ENCODE results near the gene IL36B. TPM values are rescaled to one million over a fixed set of nuclear protein-coding genes. Genes with fewer than 3 reads are reported as not detected.

The IL36B gene
- total and polyA plus RNA-seq, 8 donors: not detected

DNA sequence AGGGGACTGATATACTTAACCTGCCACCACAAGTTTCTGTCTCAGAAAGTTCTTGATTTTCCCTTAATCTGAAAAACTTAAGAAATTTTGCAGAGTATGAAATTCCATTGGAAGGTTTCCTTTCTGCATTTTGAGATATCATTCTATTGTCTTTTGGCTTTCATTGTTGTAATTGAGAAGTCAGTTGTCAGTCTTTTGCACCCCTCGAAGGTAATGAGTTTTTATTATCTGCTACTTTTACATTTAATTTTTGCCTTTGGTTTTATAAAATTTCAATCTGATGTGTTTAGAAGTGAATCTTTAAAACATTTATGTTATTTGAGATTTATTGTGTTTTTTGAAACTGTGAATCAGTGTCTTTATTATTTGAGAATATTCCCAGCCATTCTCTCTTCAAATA lies 52.2 kb downstream of the IL36B start:
- Histone ChIP-seq H3K27me3 (no peaks in the 10 kb centered on the region), H3K9me3 (peaks cover 0 to 25% (median 17%) of the 10 kb centered on the region in 4 donors), H3K36me3 (no peaks in the 10 kb centered on the region), H3K4me3 (no peak overlapping the region), H3K4me1 (no peaks in the 10 kb centered on the region), H3K27ac (no peak overlapping the region)
- no peak for TF ChIP-seq POLR2A (IDR thresholded peaks at IDR 0.05)
- no peak for TF ChIP-seq POLR2AphosphoS5 (IDR thresholded peaks at IDR 0.05)
- TF ChIP-seq CTCF (IDR thresholded peaks at IDR 0.05): no peak
- no peak for TF ChIP-seq EP300 (IDR thresholded peaks at IDR 0.05)
- 75 to 88% (median 83%) methylated on average over 1 of the region's 1 CpG for WGBS, 5 donors
- intact Hi-C loops (cut with DNase I; ENCODE audit: low total_unique reads): no loop called here
- DNase-seq: no peak

DNA sequence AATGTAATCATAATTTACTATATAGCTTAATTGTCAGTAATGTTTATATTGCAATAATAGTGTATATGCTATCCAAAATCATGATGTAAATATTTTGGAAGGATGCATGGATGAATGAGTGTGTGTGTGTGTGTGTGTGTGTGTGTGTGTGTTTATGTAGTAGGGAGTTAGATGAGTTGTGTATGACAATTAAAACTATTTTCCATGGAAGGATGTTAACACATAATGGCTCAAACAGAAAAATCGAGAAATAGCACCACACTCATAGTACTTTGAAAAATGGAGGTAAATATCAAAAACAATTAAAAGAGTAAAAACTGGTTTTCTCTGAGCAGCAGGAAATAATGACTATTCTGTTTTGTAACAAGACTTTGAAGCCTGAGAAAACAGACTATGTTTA lies 55.5 kb downstream of the IL36B start:
- Histone ChIP-seq H3K27me3 (no peaks in the 10 kb centered on the region), H3K9me3 (peaks cover 3 to 36% (median 25%) of the 10 kb centered on the region in 4 donors), H3K4me3 (no peak overlapping the region), H3K27ac (no peak overlapping the region), H3K36me3 (no peaks in the 10 kb centered on the region), H3K4me1 (no peaks in the 10 kb centered on the region)
- no peak for DNase-seq
- TF ChIP-seq POLR2A (IDR thresholded peaks at IDR 0.05) (no peak), POLR2AphosphoS5 (IDR thresholded peaks at IDR 0.05) (no peak), CTCF (IDR thresholded peaks at IDR 0.05) (no peak), EP300 (IDR thresholded peaks at IDR 0.05) (no peak)
- 64 to 81% (median 80%) methylated on average over 1 of the region's 1 CpG for WGBS, 5 donors
- intact Hi-C loops (cut with DNase I; ENCODE audit: low total_unique reads): no loop called here

GRCh38 chr2:112996635-112997034 lies 56.0 kb downstream of the IL36B start:
- 55 to 76% (median 62%) methylated on average over 6 of the region's 6 CpGs for WGBS, 5 donors
- Histone ChIP-seq H3K27me3 (no peaks in the 10 kb centered on the region), H3K9me3 (peaks cover 3 to 41% (median 27%) of the 10 kb centered on the region in 4 donors), H3K4me3 (no peak overlapping the region), H3K4me1 (no peaks in the 10 kb centered on the region), H3K36me3 (no peaks in the 10 kb centered on the region), H3K27ac (no peak overlapping the region)
- peak in 1 of 2 donors; percentile 57 for DNase-seq
- TF ChIP-seq POLR2AphosphoS5 (IDR thresholded peaks at IDR 0.05) (no peak), POLR2A (IDR thresholded peaks at IDR 0.05) (no peak), EP300 (IDR thresholded peaks at IDR 0.05) (no peak), CTCF (IDR thresholded peaks at IDR 0.05) (no peak)
- intact Hi-C loops (cut with DNase I; ENCODE audit: low total_unique reads): no loop called here

DNA sequence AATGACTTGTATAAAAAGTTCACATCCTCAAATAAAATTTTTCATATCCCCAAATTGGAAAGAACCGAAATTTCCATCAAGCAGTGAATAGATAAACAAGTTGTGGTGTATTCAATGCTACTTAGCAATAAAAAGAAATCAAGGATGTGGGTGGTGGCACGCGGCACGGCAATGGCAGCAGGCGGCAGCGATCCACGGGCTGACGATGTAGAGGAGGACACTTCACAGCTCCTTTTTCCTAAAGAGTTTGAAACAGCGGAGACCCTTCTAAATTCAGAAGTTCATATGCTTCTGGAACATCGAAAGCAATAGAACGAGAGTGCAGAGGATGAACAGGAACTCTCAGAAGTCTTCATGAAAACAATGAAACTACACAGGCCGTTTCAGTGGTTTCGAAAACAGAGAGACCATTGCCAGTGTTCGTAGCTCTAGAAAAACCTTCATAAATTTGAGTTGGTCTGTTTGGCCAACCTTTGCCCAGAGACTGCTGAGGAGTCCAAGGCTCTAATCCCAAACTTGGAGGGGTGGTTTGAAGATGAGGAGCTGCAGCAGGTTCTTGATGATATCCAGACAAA lies 57.2 kb downstream of the IL36B start:
- no peaks in the 10 kb centered on the region for H3K36me3 ChIP-seq
- DNase-seq: no peak
- H3K4me1 ChIP-seq: no peaks in the 10 kb centered on the region
- no peaks in the 10 kb centered on the region for H3K27me3 ChIP-seq
- 82 to 88% (median 86%) methylated on average over 14 of the region's 14 CpGs for WGBS, 5 donors
- H3K4me3 ChIP-seq: no peak overlapping the region
- intact Hi-C loops (cut with DNase I; ENCODE audit: low total_unique reads): no loop called here
- no peak overlapping the region for H3K27ac ChIP-seq
- peaks cover 3 to 33% (median 18%) of the 10 kb centered on the region in 4 donors for H3K9me3 ChIP-seq
- TF ChIP-seq EP300 (IDR thresholded peaks at IDR 0.05) (no peak), POLR2A (IDR thresholded peaks at IDR 0.05) (no peak), POLR2AphosphoS5 (IDR thresholded peaks at IDR 0.05) (no peak), CTCF (IDR thresholded peaks at IDR 0.05) (no peak)
